NCI-H526 (cell line): ENCODE data around the gene XPO6.

Experiments
- DNase-seq, 2 experiments: peaks; one replicate each; lab custom pipeline; 2025; lab: John Stamatoyannopoulos, UW

The XPO6 gene

GRCh38 chr16:28110074-28110473, 101.7 kb downstream of the XPO6 start:
- no peak for DNase-seq

- DNase-seq, result no peak
These were observed 103.0 kb downstream of the XPO6 start for GRCh38 chr16:28108590-28109247.

- DNase-seq, result no peak
These were observed 104.5 kb downstream of the XPO6 start for GRCh38 chr16:28107232-28107631.

- no peak for DNase-seq
These were observed 105.1 kb downstream of the XPO6 start for GRCh38 chr16:28106467-28107215.

- no peak for DNase-seq
These were observed 105.8 kb downstream of the XPO6 start for GRCh38 chr16:28105954-28106353.

- no peak for DNase-seq
These were observed 106.5 kb downstream of the XPO6 start for GRCh38 chr16:28105297-28105696.

- DNase-seq, result no peak
These were observed 107.4 kb downstream of the XPO6 start for GRCh38 chr16:28104404-28104803.

GRCh38 chr16:28103516-28104170, 108.1 kb downstream of the XPO6 start:
- DNase-seq, result no peak

GRCh38 chr16:28101533-28101890, 110.3 kb downstream of the XPO6 start:
- DNase-seq, result no peak

- no peak for DNase-seq
These were observed 110.8 kb downstream of the XPO6 start for GRCh38 chr16:28100810-28101532.

GRCh38 chr16:28098959-28099945, 112.5 kb downstream of the XPO6 start:
- no peak for DNase-seq

GRCh38 chr16:28098171-28098958, 113.4 kb downstream of the XPO6 start:
- no peak for DNase-seq

- no peak for DNase-seq
These were observed 114.5 kb downstream of the XPO6 start for GRCh38 chr16:28096983-28097899.

- no peak for DNase-seq
These were observed 118.4 kb downstream of the XPO6 start for GRCh38 chr16:28093385-28093725.

- no peak for DNase-seq
These were observed 118.9 kb downstream of the XPO6 start for GRCh38 chr16:28092721-28093384.

- no peak for DNase-seq
These were observed 120.1 kb downstream of the XPO6 start for GRCh38 chr16:28091656-28092055.

GRCh38 chr16:28090646-28091377, 121.0 kb downstream of the XPO6 start:
- no peak for DNase-seq

- DNase-seq, result no peak
These were observed 121.8 kb downstream of the XPO6 start for GRCh38 chr16:28089992-28090365.
